ENCODE data around the gene FBXL16. TPM values are rescaled to one million over a fixed set of nuclear protein-coding genes. Genes with fewer than 3 reads are reported as not detected.

Gene FBXL16
- total and polyA plus RNA-seq, 9 of the 15 experiments (the other 6 are each of a cell fraction or from before 2014, with no cell fraction given), result 0.21 to 8.2 (median 1.7) TPM

- TF ChIP-seq, protein P1, sequence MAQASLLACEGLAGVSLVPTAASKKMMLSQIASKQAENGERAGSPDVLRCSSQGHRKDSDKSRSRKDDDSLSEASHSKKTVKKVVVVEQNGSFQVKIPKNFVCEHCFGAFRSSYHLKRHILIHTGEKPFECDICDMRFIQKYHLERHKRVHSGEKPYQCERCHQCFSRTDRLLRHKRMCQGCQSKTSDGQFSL (CRISPR knock-in tag; IDR thresholded peaks at IDR 0.05), result no peak
- TF ChIP-seq, protein P1 (tag; IDR thresholded peaks at IDR 0.05), result no peak
- no peak for TF ChIP-seq SETDB1 (IDR thresholded peaks at IDR 0.05; ENCODE audit: low read length)
- no peak for TF ChIP-seq CREM (IDR thresholded peaks at IDR 0.05; ENCODE audit: low read depth)
- peak; percentile 80 for TF ChIP-seq POLR2G (IDR thresholded peaks at IDR 0.05; ENCODE audit: low read depth, low read length)
- no peak for TF ChIP-seq PYGO2 (tag; IDR thresholded peaks at IDR 0.05)
- TF ChIP-seq ZNF785 (CRISPR knock-in tag; IDR thresholded peaks at IDR 0.05), result no peak
- TF ChIP-seq ZNF511 (CRISPR knock-in tag; IDR thresholded peaks at IDR 0.05), result 0 out of 2 replicates have a peak, but pooled peaks have one; percentile 9
- 0 out of 2 replicates have a peak, but pooled peaks have one; percentile 38 for TF ChIP-seq KLF1 (tag; IDR thresholded peaks at IDR 0.05)
- TF ChIP-seq FUS (optimal IDR thresholded peaks at IDR 0.05; ENCODE audit: low read depth, low read length), result no peak
- TF ChIP-seq, protein P2, sequence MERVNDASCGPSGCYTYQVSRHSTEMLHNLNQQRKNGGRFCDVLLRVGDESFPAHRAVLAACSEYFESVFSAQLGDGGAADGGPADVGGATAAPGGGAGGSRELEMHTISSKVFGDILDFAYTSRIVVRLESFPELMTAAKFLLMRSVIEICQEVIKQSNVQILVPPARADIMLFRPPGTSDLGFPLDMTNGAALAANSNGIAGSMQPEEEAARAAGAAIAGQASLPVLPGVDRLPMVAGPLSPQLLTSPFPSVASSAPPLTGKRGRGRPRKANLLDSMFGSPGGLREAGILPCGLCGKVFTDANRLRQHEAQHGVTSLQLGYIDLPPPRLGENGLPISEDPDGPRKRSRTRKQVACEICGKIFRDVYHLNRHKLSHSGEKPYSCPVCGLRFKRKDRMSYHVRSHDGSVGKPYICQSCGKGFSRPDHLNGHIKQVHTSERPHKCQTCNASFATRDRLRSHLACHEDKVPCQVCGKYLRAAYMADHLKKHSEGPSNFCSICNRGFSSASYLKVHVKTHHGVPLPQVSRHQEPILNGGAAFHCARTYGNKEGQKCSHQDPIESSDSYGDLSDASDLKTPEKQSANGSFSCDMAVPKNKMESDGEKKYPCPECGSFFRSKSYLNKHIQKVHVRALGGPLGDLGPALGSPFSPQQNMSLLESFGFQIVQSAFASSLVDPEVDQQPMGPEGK (CRISPR knock-in tag; IDR thresholded peaks at IDR 0.05; ENCODE audit: borderline replicate concordance), result no peak
- peak; percentile 25 to 59; a peak in 2 of 4 replicates for TF ChIP-seq MAZ (CRISPR knock-in tag; conservative IDR thresholded peaks at IDR 0.05 in 1 of 2, IDR thresholded peaks at IDR 0.05 in 1 of 2)
- TF ChIP-seq, protein P3, sequence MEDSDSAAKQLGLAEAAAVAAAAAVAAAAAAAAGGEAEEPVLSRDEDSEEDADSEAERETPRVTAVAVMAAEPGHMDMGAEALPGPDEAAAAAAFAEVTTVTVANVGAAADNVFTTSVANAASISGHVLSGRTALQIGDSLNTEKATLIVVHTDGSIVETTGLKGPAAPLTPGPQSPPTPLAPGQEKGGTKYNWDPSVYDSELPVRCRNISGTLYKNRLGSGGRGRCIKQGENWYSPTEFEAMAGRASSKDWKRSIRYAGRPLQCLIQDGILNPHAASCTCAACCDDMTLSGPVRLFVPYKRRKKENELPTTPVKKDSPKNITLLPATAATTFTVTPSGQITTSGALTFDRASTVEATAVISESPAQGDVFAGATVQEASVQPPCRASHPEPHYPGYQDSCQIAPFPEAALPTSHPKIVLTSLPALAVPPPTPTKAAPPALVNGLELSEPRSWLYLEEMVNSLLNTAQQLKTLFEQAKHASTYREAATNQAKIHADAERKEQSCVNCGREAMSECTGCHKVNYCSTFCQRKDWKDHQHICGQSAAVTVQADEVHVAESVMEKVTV (CRISPR knock-in tag; IDR thresholded peaks at IDR 0.05), result no peak
- no peak for TF ChIP-seq ADNP (tag; IDR thresholded peaks at IDR 0.05)
- TF ChIP-seq HOMEZ (CRISPR knock-in tag; IDR thresholded peaks at IDR 0.05), result no peak
- no peak for TF ChIP-seq ZNF444 (CRISPR knock-in tag; IDR thresholded peaks at IDR 0.05)
- TF ChIP-seq PCBP1 (IDR thresholded peaks at IDR 0.05; ENCODE audit: low read depth, low read length, poor library complexity, severe bottlenecking), result no peak
- peak; percentile 61; the same call in 1 of the 2 replicates for TF ChIP-seq GABPB1 (CRISPR knock-in tag; IDR thresholded peaks at IDR 0.05)
- TF ChIP-seq, protein P4, sequence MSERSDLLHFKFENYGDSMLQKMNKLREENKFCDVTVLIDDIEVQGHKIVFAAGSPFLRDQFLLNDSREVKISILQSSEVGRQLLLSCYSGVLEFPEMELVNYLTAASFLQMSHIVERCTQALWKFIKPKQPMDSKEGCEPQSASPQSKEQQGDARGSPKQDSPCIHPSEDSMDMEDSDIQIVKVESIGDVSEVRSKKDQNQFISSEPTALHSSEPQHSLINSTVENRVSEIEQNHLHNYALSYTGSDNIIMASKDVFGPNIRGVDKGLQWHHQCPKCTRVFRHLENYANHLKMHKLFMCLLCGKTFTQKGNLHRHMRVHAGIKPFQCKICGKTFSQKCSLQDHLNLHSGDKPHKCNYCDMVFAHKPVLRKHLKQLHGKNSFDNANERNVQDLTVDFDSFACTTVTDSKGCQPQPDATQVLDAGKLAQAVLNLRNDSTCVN (CRISPR knock-in tag; IDR thresholded peaks at IDR 0.05), result no peak
- 0 out of 2 replicates have a peak, but pooled peaks have one; percentile 42 for TF ChIP-seq HDAC2 (IDR thresholded peaks at IDR 0.05)
These were observed 21.8 kb upstream of the FBXL16 start (continued) for GRCh38 chr16:727291-727977.

Data from K562 (cell line).